Pulmonary artery endothelial cell (primary cell): ENCODE data around the gene MAPK8IP2. TPM values are rescaled to one million over a fixed set of nuclear protein-coding genes. Genes with fewer than 3 reads are reported as not detected.
"Not testable (repeated sequence)": the region's sequence is repeated elsewhere in the genome, so short reads cannot be mapped to it uniquely, and the experiment has no call there.

ENCODE experiments used
- DNase-seq: peaks from one replicate; pipeline ENCODE4 v3.0.0-alpha.2; 2011; ENCODE audit warnings: low read depth, low spot score
- total RNA-seq: library from RNA; depleted of rRNA; stranded (reverse); fragments of >200 nt; gene quantifications from 2 replicates; pipeline ENCODE4 v1.2.3, GENCODE V29; 2014

MAPK8IP2 gene
- total RNA-seq, 1 donor from 2014 or later = 0.13 TPM

GRCh38 chr22:50599816-50600455, 657 bp upstream of the MAPK8IP2 start:
- DNase-seq = no peak

DNA sequence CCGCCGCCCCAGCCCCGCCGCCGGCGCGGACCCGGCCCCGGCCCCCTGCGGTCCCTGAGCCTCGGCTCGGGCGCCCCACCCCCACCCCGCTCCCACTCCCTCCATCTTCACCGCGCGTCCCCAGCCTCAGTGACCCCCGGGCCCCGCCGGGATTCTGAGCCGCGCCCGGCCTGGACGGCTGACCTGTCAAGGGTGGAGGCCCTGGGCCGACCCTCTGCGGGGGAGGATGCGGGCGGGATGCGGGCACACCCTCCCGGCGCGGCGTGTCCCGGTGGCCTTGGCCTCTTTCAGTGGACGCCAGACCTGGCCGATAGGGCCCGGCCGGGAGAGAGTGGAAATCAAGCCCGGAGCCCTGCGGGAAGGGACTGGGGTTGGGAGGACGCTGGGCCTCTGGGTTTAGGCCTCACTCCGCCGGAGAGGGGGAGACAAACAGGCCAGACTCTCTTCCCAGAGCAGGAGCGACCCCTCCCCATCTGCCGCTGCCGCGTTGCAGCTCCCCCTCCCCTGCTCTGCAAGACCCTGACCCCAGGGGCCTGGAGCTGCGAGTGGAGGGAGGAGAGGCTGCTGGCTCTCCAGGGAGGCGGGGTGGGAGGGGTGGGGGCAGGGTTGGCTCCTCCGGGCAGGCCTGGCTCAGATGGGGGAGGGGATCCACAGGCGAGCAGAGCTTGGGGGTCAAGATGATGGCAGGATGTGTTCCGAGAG, 525 bp downstream of the MAPK8IP2 start:
- no peak for DNase-seq

DNA sequence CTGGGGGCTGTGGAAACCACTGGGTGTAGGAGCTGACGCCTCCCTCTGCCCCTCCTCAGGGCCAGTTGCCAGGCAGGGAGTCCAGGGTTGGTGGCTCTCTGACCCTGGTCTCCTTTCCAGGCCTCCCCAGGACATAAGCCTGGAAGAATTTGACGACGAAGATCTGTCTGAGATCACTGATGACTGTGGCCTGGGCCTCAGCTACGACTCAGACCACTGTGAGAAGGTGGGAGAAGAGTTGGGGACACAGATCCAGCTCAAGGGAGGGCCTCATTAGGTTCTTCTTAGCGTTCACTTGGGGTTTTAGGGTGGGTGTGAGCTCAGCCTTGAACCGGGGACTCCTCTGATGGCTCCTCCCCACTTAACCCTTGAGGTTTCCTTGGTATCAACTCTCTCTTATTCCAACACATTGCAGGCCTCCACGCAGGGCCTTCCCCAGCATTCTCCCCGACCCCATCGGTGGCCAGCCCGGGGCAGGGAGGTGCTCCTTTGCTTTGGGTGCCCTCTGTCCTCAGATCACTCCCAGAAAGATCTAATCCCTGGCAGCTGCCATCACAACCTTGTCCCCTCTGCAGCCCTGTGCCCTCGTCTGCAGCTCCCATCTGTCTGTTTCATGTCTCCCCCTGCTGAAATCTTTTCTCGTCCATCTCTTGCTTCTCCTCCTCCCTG, 1.2 kb downstream of the MAPK8IP2 start:
- no peak for DNase-seq

GRCh38 chr22:50602338-50602700, 1.7 kb downstream of the MAPK8IP2 start:
- no peak for DNase-seq

DNA sequence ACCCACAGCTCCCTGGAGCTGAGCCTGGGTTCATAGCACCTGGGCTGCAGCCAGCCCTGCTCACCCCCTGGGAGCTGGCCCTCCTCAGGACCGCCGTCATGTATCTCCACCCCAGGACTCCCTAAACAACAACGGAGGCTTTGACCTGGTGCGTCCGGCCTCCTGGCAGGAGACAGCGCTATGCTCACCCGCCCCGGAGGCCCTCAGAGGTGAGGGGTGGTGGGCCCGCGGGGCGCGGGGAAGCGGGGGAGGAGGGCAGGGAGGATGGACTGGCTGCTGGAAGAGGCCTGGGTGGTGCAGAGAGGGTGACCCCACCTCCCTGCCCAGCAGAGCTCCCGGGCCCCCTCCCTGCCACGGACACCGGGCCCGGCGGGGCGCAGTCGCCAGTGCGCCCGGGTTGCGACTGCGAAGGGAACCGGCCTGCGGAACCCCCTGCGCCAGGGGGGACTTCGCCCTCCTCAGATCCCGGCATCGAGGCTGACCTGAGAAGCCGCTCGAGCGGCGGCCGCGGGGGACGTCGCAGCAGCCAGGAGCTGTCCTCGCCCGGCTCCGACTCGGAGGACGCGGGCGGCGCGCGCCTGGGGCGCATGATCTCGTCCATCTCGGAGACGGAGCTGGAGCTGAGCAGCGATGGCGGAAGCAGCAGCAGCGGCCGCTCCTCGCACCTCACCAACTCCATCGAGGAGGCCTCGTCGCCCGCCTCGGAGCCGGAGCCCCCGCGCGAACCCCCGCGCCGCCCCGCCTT, 3.1 kb downstream of the MAPK8IP2 start:
- no peak for DNase-seq

DNA sequence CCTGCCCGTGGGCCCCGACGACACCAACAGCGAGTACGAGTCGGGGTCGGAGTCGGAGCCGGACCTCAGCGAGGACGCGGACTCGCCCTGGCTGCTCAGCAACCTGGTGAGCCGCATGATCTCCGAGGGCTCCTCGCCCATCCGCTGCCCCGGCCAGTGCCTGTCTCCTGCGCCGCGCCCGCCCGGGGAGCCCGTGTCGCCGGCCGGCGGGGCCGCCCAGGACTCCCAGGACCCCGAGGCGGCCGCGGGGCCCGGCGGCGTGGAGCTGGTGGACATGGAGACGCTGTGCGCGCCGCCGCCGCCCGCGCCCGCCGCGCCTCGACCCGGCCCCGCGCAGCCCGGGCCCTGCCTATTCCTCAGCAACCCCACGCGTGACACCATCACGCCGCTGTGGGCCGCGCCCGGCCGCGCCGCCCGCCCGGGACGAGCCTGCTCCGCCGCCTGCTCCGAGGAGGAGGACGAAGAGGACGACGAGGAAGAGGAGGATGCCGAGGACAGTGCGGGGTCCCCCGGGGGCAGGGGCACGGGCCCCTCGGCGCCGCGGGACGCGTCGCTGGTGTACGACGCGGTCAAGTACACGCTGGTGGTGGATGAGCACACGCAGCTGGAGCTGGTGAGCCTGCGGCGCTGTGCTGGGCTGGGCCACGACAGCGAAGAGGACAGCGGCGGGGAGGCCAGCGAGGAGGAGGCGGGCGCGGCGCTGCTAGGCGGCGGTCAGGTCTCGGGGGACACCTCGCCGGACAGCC, 3.8 kb downstream of the MAPK8IP2 start:
- no peak for DNase-seq

GRCh38 chr22:50605002-50605612, 4.5 kb downstream of the MAPK8IP2 start:
- no peak for DNase-seq

DNA sequence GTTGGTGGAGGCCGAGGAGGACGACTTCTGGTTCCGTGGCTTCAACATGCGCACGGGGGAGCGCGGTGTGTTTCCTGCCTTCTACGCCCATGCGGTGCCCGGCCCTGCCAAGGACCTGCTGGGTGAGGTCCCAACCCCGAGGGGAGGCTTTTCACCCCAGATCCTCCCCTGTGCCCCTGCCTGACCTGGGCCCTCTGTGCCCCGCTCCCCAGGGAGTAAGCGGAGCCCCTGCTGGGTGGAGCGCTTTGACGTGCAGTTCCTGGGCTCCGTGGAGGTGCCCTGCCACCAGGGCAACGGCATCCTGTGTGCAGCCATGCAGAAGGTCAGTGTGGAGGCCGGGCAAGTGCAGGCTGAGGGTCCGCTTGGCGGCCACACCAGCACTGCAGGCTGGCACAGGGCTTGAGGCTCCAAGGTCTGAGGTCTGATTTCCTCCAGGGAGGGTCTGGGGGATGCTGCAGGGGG, 5.1 kb downstream of the MAPK8IP2 start:
- DNase-seq = no peak

GRCh38 chr22:50606165-50606945, 5.8 kb downstream of the MAPK8IP2 start:
- no peak for DNase-seq

DNA sequence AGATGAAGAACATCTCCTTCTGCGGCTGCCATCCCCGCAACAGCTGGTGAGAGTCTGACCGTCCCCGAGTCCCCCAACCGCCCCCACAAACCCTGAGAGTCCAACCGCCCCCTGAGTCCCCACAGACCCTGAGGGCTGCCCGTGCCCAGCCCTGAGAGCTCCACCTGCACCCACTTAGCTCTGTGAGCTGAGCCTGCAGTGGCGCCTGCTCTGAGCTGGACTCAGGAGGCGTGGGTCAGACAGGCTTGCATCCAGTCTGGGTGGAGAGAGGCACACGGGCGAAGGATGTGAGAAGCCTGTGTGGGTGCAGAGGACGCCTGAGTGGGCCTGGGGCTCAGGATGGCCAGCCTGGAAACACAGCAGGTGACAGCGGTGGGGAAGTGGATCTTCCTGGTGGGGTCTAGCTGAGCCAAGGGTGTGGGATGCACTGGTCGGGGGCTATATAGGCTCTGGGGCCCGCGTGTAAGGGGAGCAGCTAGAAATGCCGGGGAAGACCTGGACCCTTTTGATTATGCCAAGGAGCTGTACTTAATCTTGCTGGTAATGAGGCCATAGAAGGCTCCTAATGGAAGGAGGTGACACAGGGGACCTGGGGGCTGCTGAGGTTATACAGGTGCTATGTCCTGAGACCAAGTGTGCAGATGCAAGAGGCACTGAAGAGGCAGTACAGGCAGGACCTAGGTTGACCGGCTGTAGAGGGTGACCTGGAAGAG, 6.5 kb downstream of the MAPK8IP2 start:
- no peak for DNase-seq

GRCh38 chr22:50607659-50608020, 7.0 kb downstream of the MAPK8IP2 start:
- no peak for DNase-seq

- not testable (repeated sequence) for DNase-seq
These were observed 7.7 kb downstream of the MAPK8IP2 start for GRCh38 chr22:50608058-50608840.

DNA sequence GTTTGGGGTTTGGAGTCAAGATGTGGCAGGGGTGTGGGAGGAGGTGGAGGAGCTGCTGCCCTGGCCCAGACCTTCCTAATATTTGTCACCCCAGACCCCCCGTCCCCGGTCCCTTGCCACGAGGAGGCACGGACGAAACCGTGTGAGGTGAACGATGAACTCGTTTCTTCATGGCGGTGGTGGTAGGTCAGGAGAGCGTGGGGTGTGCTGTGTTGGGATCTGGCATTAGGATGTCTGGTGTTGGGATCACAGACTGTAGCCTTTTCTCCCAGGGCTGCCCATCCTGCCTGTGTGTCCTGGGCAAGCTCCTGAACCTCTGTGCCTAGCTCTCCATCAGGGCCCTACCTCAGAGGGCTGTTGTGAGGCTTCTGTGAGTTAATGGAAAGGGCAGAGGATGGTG, 8.4 kb downstream of the MAPK8IP2 start:
- no peak for DNase-seq

DNA sequence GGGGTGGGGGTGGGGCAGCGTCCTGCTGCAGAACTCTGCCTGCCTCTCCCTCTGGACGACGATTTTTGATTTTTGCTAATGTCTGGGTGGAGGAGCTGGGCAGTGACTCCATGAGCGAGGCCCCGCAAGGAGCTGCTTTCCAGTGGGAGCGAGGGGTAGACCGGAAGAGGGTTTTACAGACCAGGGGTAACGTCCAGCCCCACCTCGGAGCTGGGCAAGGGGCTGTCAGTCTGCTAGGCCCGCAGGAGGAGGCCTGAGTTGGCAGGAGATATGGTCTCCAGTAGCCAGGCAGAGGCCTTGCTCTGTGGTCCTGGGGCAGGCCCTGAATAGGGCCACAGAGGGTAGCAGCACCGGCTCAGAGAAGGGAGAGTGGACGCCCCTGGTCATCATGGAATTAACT, 9.0 kb downstream of the MAPK8IP2 start:
- DNase-seq = no peak

GRCh38 chr22:50610041-50610451, 9.5 kb downstream of the MAPK8IP2 start:
- DNase-seq = no peak

GRCh38 chr22:50610581-50610980, 10.0 kb downstream of the MAPK8IP2 start:
- no peak for DNase-seq

DNA sequence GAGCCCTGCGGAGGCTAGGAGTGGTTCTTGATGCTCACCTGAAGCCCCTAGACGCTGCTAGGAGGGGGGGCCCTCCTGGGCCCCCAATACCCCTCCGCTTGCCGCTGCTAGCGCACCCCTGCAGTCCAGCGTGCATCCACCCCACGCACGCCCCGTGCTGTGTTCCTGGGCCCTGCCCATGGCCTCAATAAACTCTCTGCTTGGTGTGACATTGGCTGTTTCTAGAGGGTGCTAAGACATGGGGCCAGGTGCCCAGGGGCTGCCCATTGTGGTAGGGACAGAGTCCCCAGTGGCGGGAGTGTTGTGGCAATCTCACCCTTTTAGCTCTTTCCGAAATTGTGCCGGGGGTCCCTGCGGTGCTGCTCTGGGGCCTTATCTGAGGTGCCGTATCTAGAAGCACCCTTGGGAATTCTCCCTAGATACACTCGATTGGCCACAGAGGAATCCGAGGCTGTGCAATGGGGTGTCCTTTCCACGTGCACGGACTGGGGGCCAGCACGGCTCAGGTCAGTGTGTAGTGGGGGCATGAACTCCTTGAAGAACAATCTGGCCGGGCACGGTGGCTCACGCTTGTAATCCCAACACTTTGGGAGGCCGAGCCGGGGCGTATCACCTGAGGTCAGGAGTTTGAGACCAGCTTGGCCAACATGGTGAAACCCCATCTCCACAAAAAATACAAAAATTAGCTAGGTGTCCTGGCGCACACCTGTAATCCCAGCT, 10.9 kb downstream of the MAPK8IP2 start:
- no peak for DNase-seq

DNA sequence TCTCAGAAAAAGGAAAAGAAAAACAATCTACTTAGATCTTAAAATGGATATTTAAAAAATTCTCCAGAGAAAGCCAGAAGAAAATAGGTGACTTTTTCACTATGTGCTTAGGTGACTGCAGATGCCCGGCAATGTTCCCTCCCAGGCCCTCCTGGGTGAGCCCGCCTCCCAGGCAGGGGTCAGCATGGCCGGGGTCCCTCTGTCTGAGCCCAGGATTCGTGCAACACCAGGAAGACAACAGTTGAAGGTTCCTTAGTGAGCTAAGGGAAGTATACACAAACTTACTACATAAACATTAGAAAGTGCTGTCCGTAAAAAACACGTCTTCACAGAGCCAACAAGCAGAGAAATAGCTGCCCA, 11.6 kb downstream of the MAPK8IP2 start:
- no peak for DNase-seq
